ENCODE data around the gene PML.

The PML gene

DNA sequence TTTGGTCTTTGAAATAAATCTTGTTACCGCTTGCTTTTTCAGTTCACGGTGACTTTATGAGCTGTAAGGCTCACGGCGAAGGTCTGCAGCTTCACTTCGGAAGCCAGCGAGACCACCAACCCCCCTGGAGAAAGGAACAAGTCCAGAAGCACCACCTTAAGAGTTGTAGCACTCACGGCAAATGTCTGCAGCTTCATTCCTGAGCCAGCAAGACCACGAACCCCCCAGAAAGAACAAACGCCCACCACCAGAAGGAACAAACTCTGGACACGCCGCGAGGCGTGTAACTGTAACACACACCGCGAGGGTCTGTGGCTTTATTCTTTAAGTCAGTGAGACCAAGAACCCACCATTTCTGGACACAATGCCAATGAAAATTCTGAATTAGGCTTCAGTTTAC is 59.0 kb downstream of the PML start:
- ChIA-PET POLR2A (interaction anchor here (0.9 to 1.0 kb wide), 2 partner anchors 59 to 150 kb away, joined by 3 read pairs; partner anchors contain the start of gene PML), CTCF (interaction anchor here (0.6 to 14.3 kb wide), 25 partner anchors 12 to 404 kb away, joined by 3 to 301 read pairs (median 3); partner anchors contain the start of gene PML)
- Histone ChIP-seq H3K36me3 (ENCODE audit: control insufficient read depth in 2 of 2, insufficient read depth in 1 of 2, low read length in 2 of 2) (no peaks in the 10 kb centered on the region; a peak in 1 of 3 replicates), H3K27ac (ENCODE audit: extremely low read depth, low read depth, low read length) (no peak overlapping the region), H3K9me3 (ENCODE audit: control insufficient read depth, insufficient read depth, low read depth, low read length) (no peaks in the 10 kb centered on the region), H3K4me3 (ENCODE audit: low read depth, low read length) (no peak overlapping the region), H3K4me1 (ENCODE audit: control insufficient read depth, insufficient read depth, low read length) (no peaks in the 10 kb centered on the region)
- TF ChIP-seq EGR2 (tag by site-specific recombination; IDR thresholded peaks at IDR 0.05; ENCODE audit: low read depth) (0 out of 2 replicates have a peak, but pooled peaks have one; percentile 10), MYNN (tag by site-specific recombination; IDR thresholded peaks at IDR 0.05; ENCODE audit: borderline replicate concordance) (no peak)
- TF ChIP-seq, protein P1, sequence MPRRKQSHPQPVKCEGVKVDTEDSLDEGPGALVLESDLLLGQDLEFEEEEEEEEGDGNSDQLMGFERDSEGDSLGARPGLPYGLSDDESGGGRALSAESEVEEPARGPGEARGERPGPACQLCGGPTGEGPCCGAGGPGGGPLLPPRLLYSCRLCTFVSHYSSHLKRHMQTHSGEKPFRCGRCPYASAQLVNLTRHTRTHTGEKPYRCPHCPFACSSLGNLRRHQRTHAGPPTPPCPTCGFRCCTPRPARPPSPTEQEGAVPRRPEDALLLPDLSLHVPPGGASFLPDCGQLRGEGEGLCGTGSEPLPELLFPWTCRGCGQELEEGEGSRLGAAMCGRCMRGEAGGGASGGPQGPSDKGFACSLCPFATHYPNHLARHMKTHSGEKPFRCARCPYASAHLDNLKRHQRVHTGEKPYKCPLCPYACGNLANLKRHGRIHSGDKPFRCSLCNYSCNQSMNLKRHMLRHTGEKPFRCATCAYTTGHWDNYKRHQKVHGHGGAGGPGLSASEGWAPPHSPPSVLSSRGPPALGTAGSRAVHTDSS (tag by site-specific recombination; IDR thresholded peaks at IDR 0.05): no peak

DNA sequence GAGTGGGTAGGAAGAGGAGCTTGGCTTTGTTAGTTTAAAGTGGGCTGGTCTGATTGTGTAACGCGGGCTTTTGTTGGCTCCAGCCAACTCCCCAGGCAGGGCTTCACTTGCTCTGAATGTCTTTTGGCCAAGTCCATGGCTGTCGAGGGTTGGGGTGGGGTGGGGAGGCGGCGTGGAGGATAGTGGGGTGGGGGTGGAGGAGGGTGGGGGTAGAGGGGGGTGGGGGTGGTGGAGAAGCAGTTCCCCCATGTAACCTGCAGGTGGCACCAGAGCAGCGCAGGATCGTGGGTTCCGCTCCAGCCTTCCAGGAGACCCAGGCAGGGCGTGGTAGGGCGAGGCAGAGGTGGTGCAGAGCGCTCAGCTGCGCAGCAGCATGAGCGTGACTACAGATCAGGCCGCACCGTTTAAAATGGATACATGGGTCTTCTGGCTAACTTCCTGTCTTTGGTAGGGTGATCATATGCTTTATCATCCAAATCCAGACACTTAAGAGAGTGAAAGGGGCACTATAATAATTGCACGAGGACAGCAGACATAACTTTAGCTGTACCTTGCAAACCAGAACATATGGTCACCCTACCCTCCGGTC is 59.5 kb downstream of the PML start:
- no peaks in the 10 kb centered on the region; the same call in 1 of the 2 replicates for H3K9me3 ChIP-seq (ENCODE audit: control insufficient read depth, insufficient read depth, low read depth, low read length)
- ChIA-PET POLR2A (interaction anchor here (0.9 to 1.0 kb wide), 3 partner anchors 60 to 268 kb away, joined by 3 read pairs; partner anchors contain the start of gene PML), CTCF (interaction anchor here (0.5 to 14.3 kb wide), 39 partner anchors 9 to 975 kb away, joined by 3 to 301 read pairs (median 3); partner anchors contain the start of genes PML and SEMA7A)
- no peak overlapping the region for H3K27ac ChIP-seq (ENCODE audit: extremely low read depth, low read depth, low read length)
- no peaks in the 10 kb centered on the region for H3K4me1 ChIP-seq (ENCODE audit: control insufficient read depth, insufficient read depth, low read length)
- no peak overlapping the region for H3K4me3 ChIP-seq (ENCODE audit: low read depth, low read length)
- no peaks in the 10 kb centered on the region for H3K36me3 ChIP-seq (ENCODE audit: control insufficient read depth in 2 of 2, insufficient read depth in 1 of 2, low read length in 2 of 2)
- TF ChIP-seq GLIS1 (tag by site-specific recombination; IDR thresholded peaks at IDR 0.05) (peak; percentile 30; the same call in 1 of the 2 replicates), ZFHX2 (tag by site-specific recombination; conservative IDR thresholded peaks at IDR 0.05) (no peak; the same call in 1 of the 2 replicates), ZNF677 (tag by site-specific recombination; IDR thresholded peaks at IDR 0.05) (no peak), ZSCAN23 (tag by site-specific recombination; IDR thresholded peaks at IDR 0.05) (no peak), ZNF560 (tag by site-specific recombination; IDR thresholded peaks at IDR 0.05; ENCODE audit: borderline replicate concordance) (no peak), ZNF510 (tag by site-specific recombination; IDR thresholded peaks at IDR 0.05; ENCODE audit: insufficient replicate concordance) (no peak), SP3 (tag by site-specific recombination; IDR thresholded peaks at IDR 0.05) (0 out of 2 replicates have a peak, but pooled peaks have one; percentile 10), ZBTB17 (tag by site-specific recombination; IDR thresholded peaks at IDR 0.05) (peak; percentile 61), ZNF133 (tag by site-specific recombination; IDR thresholded peaks at IDR 0.05) (no peak), SP2 (tag by site-specific recombination; IDR thresholded peaks at IDR 0.05) (no peak), OVOL3 (tag by site-specific recombination; IDR thresholded peaks at IDR 0.05) (no peak), ZNF624 (tag by site-specific recombination; IDR thresholded peaks at IDR 0.05) (no peak), ZNF558 (tag by site-specific recombination; IDR thresholded peaks at IDR 0.05) (no peak), RBAK (tag by site-specific recombination; IDR thresholded peaks at IDR 0.05) (no peak), ZNF791 (tag by site-specific recombination; IDR thresholded peaks at IDR 0.05) (no peak), GLI4 (tag by site-specific recombination; IDR thresholded peaks at IDR 0.05) (no peak), ZNF600 (tag by site-specific recombination; IDR thresholded peaks at IDR 0.05) (peak; percentile 91), ZNF223 (tag by site-specific recombination; IDR thresholded peaks at IDR 0.05) (peak; percentile 99), YY2 (tag by site-specific recombination; IDR thresholded peaks at IDR 0.05) (no peak), ZNF354C (tag by site-specific recombination; IDR thresholded peaks at IDR 0.05; ENCODE audit: borderline replicate concordance, low read depth) (no peak), ZNF335 (tag by site-specific recombination; conservative IDR thresholded peaks at IDR 0.05) (peak; percentile 34; the same call in 1 of the 2 replicates), ZNF544 (tag by site-specific recombination; IDR thresholded peaks at IDR 0.05) (no peak)
- TF ChIP-seq, protein P2, sequence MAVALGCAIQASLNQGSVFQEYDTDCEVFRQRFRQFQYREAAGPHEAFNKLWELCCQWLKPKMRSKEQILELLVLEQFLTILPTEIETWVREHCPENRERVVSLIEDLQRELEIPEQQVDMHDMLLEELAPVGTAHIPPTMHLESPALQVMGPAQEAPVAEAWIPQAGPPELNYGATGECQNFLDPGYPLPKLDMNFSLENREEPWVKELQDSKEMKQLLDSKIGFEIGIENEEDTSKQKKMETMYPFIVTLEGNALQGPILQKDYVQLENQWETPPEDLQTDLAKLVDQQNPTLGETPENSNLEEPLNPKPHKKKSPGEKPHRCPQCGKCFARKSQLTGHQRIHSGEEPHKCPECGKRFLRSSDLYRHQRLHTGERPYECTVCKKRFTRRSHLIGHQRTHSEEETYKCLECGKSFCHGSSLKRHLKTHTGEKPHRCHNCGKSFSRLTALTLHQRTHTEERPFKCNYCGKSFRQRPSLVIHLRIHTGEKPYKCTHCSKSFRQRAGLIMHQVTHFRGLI (tag by site-specific recombination; IDR thresholded peaks at IDR 0.05): peak; percentile 85
- TF ChIP-seq, protein P3, sequence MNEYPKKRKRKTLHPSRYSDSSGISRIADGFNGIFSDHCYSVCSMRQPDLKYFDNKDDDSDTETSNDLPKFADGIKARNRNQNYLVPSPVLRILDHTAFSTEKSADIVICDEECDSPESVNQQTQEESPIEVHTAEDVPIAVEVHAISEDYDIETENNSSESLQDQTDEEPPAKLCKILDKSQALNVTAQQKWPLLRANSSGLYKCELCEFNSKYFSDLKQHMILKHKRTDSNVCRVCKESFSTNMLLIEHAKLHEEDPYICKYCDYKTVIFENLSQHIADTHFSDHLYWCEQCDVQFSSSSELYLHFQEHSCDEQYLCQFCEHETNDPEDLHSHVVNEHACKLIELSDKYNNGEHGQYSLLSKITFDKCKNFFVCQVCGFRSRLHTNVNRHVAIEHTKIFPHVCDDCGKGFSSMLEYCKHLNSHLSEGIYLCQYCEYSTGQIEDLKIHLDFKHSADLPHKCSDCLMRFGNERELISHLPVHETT (tag by site-specific recombination; IDR thresholded peaks at IDR 0.05): no peak
- TF ChIP-seq, protein P4, sequence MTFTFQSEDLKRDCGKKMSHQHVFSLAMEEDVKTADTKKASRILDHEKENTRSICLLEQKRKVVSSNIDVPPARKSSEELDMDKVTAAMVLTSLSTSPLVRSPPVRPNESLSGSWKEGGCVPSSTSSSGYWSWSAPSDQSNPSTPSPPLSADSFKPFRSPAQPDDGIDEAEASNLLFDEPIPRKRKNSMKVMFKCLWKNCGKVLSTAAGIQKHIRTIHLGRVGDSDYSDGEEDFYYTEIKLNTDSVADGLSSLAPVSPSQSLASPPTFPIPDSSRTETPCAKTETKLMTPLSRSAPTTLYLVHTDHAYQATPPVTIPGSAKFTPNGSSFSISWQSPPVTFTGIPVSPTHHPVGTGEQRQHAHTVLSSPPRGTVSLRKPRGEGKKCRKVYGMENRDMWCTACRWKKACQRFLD (tag by site-specific recombination; IDR thresholded peaks at IDR 0.05): no peak
- TF ChIP-seq, protein P5, sequence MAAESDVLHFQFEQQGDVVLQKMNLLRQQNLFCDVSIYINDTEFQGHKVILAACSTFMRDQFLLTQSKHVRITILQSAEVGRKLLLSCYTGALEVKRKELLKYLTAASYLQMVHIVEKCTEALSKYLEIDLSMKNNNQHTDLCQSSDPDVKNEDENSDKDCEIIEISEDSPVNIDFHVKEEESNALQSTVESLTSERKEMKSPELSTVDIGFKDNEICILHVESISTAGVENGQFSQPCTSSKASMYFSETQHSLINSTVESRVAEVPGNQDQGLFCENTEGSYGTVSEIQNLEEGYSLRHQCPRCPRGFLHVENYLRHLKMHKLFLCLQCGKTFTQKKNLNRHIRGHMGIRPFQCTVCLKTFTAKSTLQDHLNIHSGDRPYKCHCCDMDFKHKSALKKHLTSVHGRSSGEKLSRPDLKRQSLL (tag by site-specific recombination; IDR thresholded peaks at IDR 0.05): no peak
